ENCODE results near the gene DNM1.

DNA sequence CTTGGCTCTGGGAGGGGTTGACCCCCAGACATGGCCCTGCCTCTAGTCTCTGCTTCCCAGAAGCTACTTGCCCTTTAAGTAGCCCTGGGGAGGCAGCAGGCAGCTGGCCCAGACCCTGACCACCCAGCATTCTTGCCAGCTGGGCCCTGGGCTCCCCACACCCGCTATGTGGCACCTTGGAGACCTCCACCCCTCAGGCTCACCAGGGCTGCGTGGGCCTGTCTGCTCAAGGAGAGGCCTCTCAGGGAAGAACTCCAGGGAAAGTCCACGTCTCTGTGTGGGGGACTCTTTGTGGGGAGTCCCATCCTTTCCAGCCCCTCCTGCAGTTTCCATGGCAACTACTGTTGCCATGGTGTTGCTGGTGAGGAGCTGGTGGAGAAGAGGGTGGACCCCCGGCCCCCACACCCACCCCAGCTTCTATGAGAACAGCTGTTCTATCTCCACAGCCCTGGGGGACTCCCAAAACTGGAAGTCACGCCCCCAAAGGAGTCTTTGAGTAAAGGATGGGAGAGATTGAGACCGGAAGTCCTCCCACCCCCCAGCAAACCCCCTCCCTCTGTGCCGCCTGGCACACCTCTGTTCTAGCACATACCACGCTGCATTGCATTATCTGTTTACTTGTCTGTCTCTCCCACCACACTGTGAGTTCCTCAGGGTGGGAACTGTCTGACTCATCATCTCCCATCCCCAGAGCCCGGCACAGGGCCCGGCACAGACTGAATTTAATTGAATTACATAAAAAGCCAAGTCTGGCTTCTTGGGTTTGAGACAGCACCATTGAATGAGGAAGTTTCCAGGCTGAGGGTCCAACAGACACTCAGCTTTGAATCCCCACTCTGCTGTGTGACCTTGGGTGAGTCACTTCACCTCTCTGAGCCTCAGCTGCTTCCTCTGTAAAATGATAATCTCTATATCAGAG lies 12.6 kb downstream of the DNM1 start:
- TF ChIP-seq POLR2A (IDR thresholded peaks at IDR 0.05; ENCODE audit: low read length), result no peak
- TF ChIP-seq GATA1 (IDR thresholded peaks at IDR 0.05; ENCODE audit: low read depth, low read length), result no peak

All from erythroblast (primary cell).